Activated CD4-positive, alpha-beta T cell treated with anti-CD3 and anti-CD28 coated beads, Interleukin-2, amount 50 U/mL, for 24 hours (primary cell): ENCODE measurements around the gene FBXW4.
A peak's percentile ranks its signal among the peaks of the same experiment; 100 is the strongest.

Source experiments
- DNase-seq, 2 donors: peaks; one replicate each; pipeline ENCODE4 v3.0.0-alpha.2; 2020; ENCODE audit warnings: low read depth in 1 of 2, low spot score in 1 of 2

The FBXW4 gene

DNA sequence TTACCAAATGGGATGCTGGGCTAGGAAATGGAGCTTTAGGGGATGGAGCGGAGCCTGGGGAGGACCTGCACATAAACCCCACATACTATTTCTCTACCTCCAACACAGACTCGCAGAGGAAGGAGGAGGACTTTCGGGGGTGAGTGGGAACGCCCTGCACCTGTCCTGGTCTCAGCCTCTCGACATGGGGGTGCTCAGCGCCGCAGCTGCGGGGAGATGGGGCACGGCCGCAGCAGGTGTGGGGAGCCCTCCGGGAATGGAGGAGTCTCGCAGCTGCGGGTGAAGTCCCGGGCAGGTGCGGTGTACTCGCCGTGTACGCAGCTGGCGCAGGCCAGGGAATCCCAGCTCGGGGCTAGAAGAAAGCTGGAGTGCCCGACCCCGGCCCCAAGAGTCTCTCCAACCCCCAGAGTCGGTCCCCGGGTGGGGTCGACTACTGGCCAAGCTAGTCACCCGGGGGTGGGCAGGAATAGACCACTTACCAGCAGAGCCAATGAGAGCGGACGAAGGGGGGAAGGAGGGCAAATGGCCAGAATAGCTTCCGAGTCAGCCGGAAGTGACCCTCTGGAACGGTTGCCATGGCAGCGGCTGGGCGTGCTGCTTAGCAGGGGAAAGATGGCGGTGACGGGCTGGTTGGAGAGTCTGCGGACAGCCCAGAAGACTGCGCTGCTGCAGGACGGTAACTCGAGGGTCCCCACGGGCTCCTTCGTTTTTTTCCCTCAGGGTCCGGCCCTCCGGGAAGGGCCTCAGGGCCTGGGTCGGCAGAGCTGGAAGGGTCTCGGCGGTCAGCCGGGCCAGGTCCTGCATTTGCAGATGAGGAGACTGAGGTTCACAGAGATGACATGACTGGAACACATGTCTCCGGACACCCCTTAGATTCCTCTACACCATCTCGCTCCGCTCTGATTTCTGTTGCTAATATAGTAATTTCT, 107.0 kb downstream of the FBXW4 start, which contains the start of the genes DPCD and POLL:
Gene DPCD, plus strand, starts transcription at position 597 of the 929 bp plus-strand sequence. Its CDS starts 16 bp downstream, at position 613.
Gene POLL, minus strand, starts transcription at position 533 of the 929 bp plus-strand sequence. CDS start 897 bp downstream, outside the sequence.
- DNase-seq: peak; percentile 75 to 90

DNA sequence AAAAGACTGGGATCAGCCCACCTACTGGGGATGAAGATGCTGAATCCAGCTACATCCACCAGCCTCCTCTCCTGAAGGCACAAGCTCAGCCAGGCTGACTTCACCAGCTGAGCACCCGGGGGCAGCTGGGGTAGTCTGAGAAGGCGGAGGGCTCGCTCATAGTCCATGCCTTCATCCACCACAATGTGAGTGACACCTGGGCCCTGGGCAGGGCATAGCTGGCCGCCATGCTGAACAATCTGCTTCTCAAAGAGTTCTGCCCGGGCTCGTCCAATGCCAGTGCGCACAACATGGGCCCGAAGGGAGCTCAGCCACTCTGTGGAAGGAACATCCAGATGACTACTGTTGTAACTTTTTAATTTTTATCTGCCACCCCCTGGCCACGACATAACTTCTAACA, 109.1 kb downstream of the FBXW4 start:
- no peak for DNase-seq

DNA sequence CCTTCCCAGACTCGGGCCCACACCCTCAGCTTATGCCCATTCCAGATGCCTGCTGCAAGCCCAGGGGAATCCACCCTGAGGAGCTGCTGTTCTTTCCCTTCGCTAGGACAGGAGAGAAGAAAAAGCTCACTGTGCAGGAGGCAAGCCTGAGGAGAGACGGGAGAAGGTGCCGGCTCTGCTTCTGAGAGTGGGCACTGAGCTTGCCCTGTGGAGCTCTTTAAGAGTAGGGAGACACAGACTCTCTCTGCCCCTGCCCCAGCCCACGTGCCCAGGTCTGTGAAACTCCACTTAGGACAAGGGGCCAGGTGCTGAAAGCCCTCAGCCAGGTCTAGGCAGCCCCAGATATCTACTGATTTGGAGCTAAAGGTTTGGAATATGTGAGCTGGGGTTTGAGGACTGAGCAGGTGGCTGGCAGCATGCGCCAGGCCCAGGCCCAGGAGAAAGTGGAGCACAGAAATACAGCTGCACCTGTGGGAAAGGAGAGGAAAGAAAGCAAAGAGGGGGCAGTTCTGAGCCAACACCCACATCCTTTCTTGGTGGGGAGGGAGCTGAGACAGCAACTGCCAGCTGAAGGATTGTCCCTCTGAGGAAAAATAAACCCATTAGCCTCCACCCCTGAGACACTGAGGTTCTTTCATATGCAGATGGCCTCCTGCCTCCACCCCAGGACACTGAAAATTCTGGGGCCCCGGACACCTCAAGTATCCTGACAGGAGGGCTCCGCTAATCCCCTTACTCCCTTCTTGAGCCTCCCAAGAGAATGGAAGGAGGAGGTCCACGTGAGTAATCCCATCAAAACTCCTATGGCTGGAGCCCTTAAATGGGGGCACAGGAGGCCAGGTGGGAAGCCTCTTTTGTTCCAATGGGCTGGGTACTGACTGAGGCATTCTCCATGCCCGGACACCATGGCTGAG, 114.2 kb downstream of the FBXW4 start:
- no peak for DNase-seq

DNA sequence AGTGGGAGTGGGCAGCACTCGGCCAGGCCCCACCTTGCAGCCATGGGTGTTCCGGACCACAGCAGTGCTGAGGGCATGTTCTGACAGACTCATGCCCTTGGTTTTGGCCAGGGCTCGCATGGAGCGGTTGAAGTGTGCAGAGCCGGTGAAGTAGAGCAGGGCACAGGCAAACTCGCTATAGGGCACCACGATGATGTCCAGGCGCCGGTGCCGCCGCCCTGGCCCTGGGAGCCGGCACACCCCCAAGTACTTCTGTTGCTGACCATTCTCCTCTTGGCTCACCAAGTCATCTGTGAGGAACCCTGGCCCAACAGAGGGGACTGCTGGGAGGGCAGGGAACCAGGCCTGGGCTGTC, 115.5 kb downstream of the FBXW4 start:
- no peak for DNase-seq

DNA sequence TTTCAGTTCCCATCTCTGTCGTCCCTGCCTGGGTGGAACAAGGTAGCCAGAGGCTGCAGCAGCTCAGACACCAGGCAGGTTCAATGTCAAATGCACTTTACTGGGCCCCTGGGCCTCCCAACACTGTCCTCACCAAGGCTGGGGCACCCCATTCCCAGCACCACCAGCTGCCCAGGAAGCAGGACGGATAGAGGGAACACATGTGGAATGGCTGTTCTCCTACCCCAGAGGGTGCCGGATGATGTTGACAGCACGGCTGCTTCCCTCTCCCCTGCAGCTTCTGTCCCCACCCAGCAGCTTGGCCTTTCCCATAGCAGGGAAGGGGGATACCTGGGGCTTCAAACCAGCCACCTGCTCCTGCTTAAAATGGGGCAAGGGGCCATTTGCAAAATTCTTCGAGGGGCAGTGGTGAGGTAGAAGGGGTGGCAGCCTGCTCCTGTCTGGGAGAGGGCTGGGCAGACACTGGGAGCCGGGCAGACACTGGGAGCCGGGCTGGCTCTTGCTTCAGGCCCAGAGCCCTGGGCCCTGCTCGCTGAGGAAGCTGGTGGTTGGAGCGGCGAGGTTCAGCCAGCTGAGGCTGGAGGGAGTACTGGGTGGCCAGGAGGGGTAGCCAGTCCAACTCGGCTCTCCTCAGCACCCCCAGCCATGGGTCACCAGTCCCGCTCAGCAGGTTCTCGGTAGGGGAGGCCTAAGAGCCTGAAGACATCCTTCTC, 116.0 kb downstream of the FBXW4 start:
- DNase-seq: no peak

DNA sequence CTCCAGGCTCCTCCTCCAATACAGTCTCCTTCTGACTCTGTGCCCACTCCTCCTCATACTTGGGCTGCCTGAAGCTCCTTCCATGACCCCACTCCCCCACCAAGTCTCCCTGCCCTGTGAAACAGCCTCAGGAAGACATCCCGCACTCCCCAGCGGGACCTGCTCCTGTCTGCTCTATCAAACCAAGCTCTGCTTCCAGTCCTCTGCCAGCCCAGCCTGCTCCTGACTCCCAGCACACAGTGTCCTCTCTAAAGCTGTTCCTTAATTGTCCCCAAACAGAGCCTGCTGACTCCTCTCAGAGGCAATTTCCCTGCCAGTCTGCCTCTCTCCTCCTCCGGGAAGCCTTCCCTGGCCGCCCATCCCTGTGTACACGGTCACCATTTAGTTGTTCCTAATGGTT, 116.8 kb downstream of the FBXW4 start:
- no peak for DNase-seq

DNA sequence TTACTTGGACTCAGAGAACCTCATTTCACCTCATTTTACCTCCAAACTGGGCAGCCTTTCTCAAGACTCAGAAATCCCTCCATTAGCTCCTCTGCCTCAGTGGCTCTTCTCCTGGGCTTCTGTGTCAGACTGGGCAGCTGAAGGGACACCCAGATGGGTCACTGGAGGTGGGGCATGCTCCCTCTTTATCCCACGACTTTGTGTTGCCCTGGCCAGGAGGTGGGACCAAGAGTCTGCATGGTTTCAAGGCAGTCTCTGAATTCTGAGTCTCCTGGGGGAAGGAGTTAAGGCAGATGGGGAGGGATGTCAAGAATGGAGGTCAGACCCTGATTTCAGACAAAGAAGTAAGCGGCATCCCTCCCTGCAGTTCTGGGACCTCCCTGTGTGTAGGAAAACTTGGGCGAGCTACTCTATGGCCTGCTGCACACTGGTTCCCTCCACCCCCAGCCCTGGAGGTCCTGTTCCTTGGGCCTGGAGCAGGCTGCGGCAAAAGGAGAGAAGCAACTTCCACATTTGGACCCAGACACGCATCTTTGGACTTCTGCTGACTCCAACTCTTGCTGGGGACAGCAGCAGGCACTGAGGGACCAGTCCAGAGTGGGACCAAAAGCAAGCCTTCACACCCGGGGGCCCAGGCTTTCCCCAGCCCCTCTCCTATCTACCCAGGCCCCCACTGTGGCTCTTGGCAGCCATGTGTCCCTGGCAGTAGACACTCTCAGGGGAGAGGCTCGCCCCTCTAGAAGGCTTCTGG, 117.7 kb downstream of the FBXW4 start:
- no peak for DNase-seq

DNA sequence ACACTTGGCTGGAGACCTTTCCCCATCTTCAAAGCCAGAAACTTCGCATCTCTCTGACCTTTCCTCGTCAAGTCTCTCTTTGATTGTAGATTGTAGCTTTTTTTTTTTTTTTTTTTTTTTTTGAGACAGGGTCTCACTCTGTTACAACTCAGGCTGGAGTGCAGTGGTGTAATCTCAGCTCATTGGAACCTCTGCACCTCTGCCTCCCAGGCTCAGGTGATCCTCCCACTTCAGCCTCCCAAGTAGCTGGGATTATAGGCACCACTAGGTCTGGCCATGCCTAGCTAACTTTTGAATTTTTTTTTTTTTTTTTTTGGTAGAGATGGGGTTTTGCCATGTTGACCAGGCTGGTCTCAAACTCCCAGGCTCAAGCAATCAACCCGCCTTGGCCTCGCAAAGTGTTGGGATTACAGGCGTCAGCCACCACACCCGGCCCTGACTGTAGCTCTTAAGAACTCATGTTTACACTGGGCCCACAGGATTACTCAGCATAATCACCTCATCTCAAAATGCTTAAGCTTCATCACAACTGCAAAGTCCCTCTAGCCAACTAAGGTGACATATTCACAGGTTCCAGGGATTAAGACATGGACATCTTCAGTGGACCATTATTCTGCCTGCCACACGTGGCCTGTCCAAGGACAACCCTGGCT, 118.6 kb downstream of the FBXW4 start:
- no peak for DNase-seq

DNA sequence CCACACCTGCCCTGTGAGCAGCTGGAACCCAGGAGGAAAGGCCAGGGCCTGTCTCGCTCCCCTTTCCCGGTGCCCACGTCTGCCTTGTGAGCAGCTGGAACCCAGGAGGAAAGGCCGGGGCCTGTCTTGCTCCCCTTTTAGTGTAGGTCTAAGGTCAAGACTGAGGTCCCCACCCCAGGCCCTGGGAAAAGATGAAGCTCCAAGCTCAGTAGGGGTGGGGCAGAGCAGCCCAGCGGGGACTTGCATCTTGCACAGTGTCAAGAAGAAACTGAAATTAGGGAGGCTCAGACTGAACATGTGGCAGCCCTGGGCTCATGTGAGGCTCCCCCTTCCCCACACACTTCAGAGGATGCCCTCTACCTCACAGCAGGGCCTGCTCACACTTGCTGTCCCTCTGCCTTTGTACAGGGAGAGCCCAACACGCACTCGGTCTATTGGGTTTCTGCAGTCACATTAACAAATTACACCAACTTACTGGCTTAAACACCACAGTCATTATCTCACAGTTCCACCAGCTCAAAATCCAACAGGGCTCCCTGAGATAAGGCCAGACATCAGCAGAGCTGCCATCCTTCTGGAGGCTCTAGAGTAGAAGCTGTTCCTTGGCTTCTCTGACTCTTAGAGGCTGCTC, 119.3 kb downstream of the FBXW4 start:
- no peak for DNase-seq

DNA sequence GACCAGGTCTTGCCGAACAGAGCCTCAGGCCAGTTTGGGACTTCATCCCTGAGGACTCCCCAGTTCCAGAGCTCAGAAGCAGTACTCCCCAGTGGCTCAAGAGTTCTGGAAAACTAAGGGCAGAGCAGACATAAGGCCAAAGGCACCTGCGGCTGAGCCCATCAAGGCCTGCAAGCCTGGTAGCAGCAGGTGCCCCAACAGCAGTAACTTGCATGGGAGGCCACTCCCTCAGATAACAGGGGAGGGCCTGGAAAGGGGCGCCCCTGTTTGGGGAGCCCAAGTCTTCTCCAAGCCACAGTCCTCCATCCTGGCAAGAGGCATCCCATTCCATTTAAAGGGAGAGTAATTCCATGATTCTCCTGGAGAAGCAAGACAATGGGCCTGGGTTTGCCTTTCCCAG, 119.9 kb downstream of the FBXW4 start:
- DNase-seq: no peak

DNA sequence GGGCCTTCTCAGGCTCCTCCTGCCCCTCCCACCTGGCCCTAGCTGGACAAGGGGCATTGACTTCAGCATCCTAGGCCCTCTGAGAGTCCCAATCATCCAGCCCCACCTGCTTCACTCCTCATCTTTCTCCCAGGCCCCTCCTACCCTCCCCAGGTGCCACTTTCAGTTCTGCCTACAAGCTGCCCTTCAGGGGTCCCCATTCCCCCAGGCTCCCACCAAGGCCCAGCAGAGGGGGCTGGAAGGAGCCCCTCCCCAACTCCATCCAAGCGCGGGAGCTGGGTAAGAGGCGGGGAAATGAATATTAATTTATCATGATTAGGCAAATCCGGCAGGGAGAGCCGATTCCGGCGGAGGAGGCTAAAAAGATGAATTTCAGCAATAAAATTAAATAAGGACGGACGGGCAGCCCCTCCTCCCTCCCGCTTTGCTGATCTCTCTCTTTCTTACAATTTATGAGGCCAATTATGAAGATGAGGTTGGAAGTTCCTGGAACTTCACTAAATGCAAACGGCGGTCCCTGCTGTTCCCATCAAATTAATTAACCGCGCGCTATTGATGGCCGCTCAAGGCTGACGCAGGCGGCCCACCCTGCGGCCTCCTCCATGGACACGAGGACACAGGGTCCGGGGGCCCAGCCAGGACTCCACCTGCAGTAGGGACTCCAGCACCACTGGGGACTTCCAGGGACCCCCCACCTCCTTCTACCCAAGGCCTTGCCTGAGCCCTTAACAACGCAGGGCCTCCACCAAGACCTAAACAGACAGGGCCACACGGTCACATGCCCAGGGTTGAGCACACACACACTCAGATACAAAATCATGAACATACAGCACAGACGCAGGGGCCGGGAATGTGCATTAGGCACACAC, 120.9 kb downstream of the FBXW4 start:
- DNase-seq: no peak

DNA sequence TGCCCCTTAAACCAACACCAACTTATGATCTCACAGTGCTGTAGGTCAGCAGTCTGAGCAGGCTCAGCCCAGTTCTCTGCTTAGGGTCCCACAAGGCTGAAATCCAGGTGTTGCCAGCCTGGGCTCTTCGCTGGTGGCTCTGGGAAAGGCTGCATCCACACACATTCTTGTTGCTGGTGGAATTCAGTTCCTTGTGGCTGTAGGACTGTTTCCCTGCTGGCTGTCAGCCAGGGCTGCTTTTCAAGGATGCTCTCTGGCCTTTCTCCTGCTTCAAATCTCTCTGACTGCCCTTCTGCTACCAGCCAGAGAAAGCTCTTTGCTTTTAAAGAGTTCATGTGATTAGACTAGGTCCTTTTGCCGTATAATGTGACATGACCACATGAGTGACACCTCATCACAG, 122.2 kb downstream of the FBXW4 start:
- no peak for DNase-seq

DNA sequence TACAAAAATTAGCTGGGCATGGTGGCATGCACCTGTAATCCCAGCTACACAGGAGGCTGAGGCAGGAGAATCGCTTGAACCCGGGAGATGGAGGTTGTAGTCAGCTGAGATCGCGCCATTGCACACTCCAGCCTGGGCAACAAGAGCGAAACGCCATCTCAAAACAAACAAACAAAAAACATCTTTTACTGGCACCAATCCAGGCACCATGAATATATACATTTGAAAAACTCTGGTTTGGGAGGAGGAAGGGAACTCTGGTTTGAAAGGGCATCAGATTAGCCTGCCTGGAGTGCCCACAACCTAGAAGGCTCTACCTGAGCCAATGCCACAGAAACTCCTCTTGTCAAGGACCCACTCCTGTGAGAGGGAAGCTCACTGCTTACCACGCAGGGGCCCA, 122.8 kb downstream of the FBXW4 start:
- no peak for DNase-seq

DNA sequence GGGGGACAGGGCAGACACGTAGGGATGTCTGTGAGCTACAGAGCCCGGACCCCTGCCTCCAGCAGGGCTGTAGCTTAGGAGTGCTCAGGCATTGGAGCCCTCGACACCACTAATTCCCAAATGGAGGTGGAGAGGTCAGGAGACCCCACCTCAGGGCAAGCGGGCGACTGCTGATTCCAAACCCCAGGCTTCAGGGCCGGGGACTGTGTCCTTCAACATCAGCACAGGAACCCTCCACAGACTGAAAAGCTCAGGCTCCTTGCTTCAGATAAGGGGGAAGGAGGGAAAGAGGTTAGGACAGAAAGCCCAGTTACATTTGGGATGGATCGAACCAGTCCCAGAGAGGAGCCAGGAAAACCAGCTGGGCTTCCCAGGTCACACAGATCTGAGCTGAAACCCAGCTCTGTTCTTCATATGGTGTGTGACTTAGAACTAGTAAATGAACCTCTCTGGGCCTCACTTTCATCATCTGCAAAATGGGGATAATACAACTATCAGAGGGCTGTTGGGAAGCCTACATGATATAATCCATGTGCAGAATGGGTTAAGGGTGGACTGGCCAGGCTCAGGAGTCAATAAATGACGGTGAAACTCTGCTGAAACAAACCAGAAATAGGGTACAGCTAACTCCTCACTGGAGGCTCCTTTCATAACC, 123.6 kb downstream of the FBXW4 start:
- no peak for DNase-seq

DNA sequence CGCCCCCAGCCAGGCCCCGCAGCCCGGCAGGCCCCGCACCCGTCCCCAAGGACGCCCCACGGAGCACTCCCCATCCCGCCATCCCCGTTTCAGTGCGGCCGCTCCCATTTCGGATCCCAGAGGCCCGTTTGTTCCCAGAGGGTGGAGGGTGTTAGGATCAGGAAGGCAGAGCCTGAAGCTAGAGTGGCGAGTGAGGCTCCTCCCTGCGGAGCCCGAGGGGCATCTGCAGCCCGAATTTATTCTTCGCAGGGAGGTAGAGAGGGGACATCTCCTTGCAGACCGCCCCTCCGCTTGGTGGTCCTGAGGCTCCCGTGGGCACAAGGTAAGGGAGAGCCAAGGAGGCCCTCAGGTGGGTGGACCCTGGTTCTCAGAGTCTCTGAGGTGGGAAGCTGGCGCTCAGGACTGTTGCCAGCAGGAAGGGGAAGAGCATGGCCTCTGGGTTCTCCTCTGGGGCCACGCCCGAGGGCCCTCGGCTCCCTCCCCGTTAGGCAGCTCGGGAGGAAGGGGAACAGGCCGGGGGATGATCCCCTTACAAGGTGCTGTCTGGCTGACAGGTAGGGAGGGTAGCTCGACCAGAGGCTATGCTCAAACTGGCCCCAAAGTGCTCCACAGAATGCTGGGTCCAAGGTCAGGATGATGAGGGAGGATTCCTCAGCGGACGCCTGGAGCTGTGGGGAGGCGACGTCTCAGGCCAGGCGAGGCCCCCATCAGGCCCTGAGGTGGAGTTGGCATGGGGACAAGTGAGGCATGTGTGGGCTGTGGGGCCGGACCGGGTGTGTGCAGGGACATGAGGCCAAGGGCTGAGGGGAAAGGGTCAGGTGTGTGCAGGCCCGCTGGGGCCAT, 124.3 kb downstream of the FBXW4 start:
- no peak for DNase-seq

DNA sequence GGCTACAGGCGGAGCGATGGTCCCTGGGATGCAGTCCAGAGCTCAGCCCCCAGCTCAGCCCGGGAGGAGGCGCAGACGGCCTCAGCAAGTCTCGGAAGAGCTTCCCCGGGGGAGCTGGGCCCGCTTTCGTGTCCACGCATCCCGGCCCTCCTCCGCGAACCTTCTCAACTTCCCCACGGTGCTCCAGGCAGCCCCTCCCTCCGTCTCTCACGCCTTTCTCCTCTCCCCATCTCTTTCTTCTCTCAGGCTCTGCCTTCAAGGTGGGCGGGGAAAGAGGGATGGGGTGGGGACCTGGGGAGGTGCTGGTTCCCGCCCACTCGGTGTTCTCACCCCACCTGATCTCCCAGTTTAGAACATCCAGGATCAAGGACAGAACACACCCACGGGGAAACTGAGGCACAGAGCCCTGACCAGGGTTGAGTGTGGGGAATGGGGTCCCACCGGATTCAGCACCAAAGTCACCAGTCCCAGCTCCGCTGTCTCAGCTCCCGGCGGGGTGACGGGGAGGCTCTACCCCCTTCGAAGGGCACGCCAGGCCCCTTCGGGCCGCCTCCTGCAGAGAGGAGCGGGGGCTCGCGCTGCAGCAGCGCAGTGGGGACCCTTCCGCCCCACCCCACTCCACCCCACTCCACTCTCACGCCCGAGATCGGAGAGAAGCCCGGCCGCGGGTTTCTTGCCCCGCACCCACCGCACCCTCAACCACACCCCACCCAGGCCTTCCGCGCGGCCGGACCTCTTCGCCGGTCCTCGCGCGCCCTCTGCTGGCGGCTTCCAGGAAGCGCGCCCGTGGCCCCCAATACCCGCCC, 125.1 kb downstream of the FBXW4 start:
- DNase-seq: peak; percentile 60 to 70

DNA sequence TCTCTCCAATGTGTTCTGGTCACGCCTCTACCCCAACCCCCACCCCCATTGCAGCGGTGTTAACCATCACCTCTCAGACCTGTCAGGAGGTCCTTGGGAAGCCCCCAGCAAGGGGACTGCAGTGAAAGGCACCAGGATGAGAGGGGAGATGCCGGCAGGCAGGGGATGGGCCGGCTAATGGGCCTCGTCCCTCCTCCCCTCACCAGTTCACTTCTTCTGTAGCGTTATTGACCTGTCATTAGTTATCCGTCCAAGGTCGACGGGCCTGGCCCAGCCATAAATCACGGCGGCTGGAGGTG, 125.7 kb downstream of the FBXW4 start:
- no peak for DNase-seq
